Heart left ventricle (tissue), 13 donors: ENCODE measurements around the gene RAX2.

Source experiments
- CTCF ChIP-seq, 12 donors: fragments of 200-600 bp; sonication (generic) in 4 of 12; IDR thresholded peaks; one replicate each; pipeline versions ENCODE4 v1.5.0 to v1.8.0; 2018 to 2022; ENCODE audit warnings: antibody characterized with exemption in 12 of 12, mild to moderate bottlenecking in 5 of 12
- POLR2A ChIP-seq, 2 donors: fragments of 450-650 bp; IDR thresholded peaks; one replicate each; pipeline ENCODE4 v1.6.1; 2017; ENCODE audit warnings: antibody characterized with exemption in 2 of 2, mild to moderate bottlenecking in 2 of 2, moderate library complexity in 2 of 2
- donor health status: ischemic (EF 13 %, LVEDD 7.1; RV severe dilation, severe dysfunction).
- donor health status: DM: no; HTN: yes; CAD: no.
- donor health status: DM: no; HTN: no; CAD: no.
- donor health status: ischemic (EF 25% LVEDD 6.9; RV normal size, moderate dysfunction).
- donor health status: ischemic (EF 25% LVEDD 5.7; RV mildly dilated, moderate dysfunction).
- donor health status: ischemic (EF 35%, LVEDD 5.7; RV mildly dilated, moderate dysfunction).
- donor health status: nonischemic (EF 11% LVEDD 7.7; RV severe dilation, severe dysfunction).
- donor health status: DM: yes; HTN: yes; CAD: no.
- donor health status: PGD.
- donor health status: ischemic (EF 29% LVEDD 5.4; RV normal size, mild dysfunction).
- donor health status: nonischemic (EF 23%, LVEDD 6.1; RV moderate dilation, normal function).

GRCh38 chr19:3778104-3778867 lies 6.3 kb upstream of the RAX2 start:
- TF ChIP-seq CTCF (IDR thresholded peaks at IDR 0.05) (no peak), POLR2A (IDR thresholded peaks at IDR 0.05) (no peak)
